OCI-LY1 (cell line): Measurements from ENCODE around the gene CUEDC1.

Source experiments
- H2AFZ ChIP-seq: fragments of 200-600 bp; sonication (generic), shearing (Covaris generic); 2 replicates; pipeline ENCODE4 v1.6.0; 2014; ENCODE audit warnings: antibody characterized with exemption, mild to moderate bottlenecking, low read length
- H3F3A ChIP-seq: fragments of 200-600 bp; sonication (generic), shearing (Covaris generic); 2 replicates; pipeline ENCODE4 v1.6.0; 2014; ENCODE audit warnings: mild to moderate bottlenecking, antibody characterized with exemption, low read length, moderate library complexity; ENCODE audit not compliant: insufficient read depth
- H3K27ac ChIP-seq: fragments of 200-600 bp; sonication (generic); 2 replicates; pipeline ENCODE4 v1.5.1; 2014; ENCODE audit warnings: low read length, mixed run types, mild to moderate bottlenecking, low read depth; ENCODE audit not compliant: poor library complexity, severe bottlenecking
- H3K27me3 ChIP-seq: fragments of 200-600 bp; sonication (generic); 2 replicates; pipeline ENCODE4 v1.6.0; 2014; ENCODE audit warnings: antibody characterized with exemption, mild to moderate bottlenecking, low read length, moderate library complexity; ENCODE audit not compliant: insufficient read depth
- H3K36me3 ChIP-seq: fragments of 200-600 bp; sonication (generic); 2 replicates; pipeline ENCODE4 v1.6.1; 2014; ENCODE audit warnings: mild to moderate bottlenecking, antibody characterized with exemption, low read length, moderate library complexity, mixed read lengths; ENCODE audit not compliant: insufficient read depth
- H3K4me1 ChIP-seq: fragments of 200-600 bp; sonication (generic); 2 replicates; pipeline ENCODE4 v1.5.1; 2014; ENCODE audit warnings: mild to moderate bottlenecking, low read length, moderate library complexity; ENCODE audit not compliant: insufficient read depth, severe bottlenecking
- H3K4me2 ChIP-seq: fragments of 200-600 bp; sonication (generic), shearing (Covaris generic); 2 replicates; pipeline ENCODE4 v1.6.1; 2014; ENCODE audit warnings: low read length
- H3K4me3 ChIP-seq: fragments of 200-600 bp; sonication (generic); 2 replicates; pipeline ENCODE4 v1.5.1; 2014; ENCODE audit warnings: low read length, low read depth, mild to moderate bottlenecking, mixed read lengths; ENCODE audit not compliant: poor library complexity, severe bottlenecking
- H3K79me2 ChIP-seq: fragments of 200-600 bp; shearing (Covaris generic); 2 replicates; pipeline ENCODE4 v1.6.1; 2016; ENCODE audit warnings: mixed run types, low read length, mixed read lengths; ENCODE audit not compliant: insufficient read depth
- H3K9ac ChIP-seq: fragments of 200-600 bp; sonication (generic), shearing (Covaris generic); 2 replicates; pipeline ENCODE4 v1.6.1; 2014; ENCODE audit warnings: mild to moderate bottlenecking, low read length, mixed read lengths
- H3K9me2 ChIP-seq: fragments of 200-600 bp; sonication (generic), shearing (Covaris generic); 2 replicates; pipeline ENCODE4 v1.6.1; 2014; ENCODE audit warnings: low read depth, mild to moderate bottlenecking, low read length, mixed read lengths
- H3K9me3 ChIP-seq: fragments of 200-600 bp; shearing (Covaris generic); 2 replicates; pipeline ENCODE4 v1.6.1; 2014; ENCODE audit warnings: low read length, mixed read lengths
- H4K20me1 ChIP-seq: fragments of 200-600 bp; sonication (generic), shearing (Covaris generic); 2 replicates; pipeline ENCODE4 v1.6.0; 2016; ENCODE audit warnings: mild to moderate bottlenecking, low read length; ENCODE audit not compliant: insufficient read depth
- EZH2 ChIP-seq: fragments of 200-600 bp; sonication (generic), shearing (Covaris generic); IDR thresholded peaks from 2 replicates; pipeline ENCODE4 v1.8.0; 2017; ENCODE audit warnings: borderline replicate concordance, mixed run types, mild to moderate bottlenecking, antibody characterized with exemption, low read length, moderate library complexity, mixed read lengths
- TF ChIP-seq, protein P1 (sequence below): fragments of 200-600 bp; sonication (generic), shearing (Covaris generic); IDR thresholded peaks from 2 replicates; pipeline ENCODE4 v1.5.1; 2017; ENCODE audit warnings: mild to moderate bottlenecking, antibody characterized with exemption, low read length, moderate library complexity, mixed read lengths

Gene CUEDC1

GRCh38 chr17:57940653-57941329 is 14.4 kb downstream of the CUEDC1 start:
- H3K36me3 ChIP-seq: no peaks in the 10 kb centered on the region
- H3K9me2 ChIP-seq: no peaks in the 10 kb centered on the region
- no peaks in the 10 kb centered on the region for H3K27me3 ChIP-seq
- no peaks in the 10 kb centered on the region for H3F3A ChIP-seq
- H3K27ac ChIP-seq: peak overlapping the region; percentile 35
- H3K9me3 ChIP-seq: no peaks in the 10 kb centered on the region
- no peak overlapping the region for H2AFZ ChIP-seq
- H3K4me3 ChIP-seq: no peak overlapping the region
- H3K79me2 ChIP-seq: no peaks in the 10 kb centered on the region
- TF ChIP-seq, protein P1, sequence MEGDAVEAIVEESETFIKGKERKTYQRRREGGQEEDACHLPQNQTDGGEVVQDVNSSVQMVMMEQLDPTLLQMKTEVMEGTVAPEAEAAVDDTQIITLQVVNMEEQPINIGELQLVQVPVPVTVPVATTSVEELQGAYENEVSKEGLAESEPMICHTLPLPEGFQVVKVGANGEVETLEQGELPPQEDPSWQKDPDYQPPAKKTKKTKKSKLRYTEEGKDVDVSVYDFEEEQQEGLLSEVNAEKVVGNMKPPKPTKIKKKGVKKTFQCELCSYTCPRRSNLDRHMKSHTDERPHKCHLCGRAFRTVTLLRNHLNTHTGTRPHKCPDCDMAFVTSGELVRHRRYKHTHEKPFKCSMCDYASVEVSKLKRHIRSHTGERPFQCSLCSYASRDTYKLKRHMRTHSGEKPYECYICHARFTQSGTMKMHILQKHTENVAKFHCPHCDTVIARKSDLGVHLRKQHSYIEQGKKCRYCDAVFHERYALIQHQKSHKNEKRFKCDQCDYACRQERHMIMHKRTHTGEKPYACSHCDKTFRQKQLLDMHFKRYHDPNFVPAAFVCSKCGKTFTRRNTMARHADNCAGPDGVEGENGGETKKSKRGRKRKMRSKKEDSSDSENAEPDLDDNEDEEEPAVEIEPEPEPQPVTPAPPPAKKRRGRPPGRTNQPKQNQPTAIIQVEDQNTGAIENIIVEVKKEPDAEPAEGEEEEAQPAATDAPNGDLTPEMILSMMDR: no peak
- no peak for TF ChIP-seq EZH2
- peaks cover 30% of the 10 kb centered on the region for H3K4me1 ChIP-seq
- no peaks in the 10 kb centered on the region for H4K20me1 ChIP-seq
- no peak overlapping the region for H3K9ac ChIP-seq
- no peak overlapping the region; the same call in 1 of the 2 replicates for H3K4me2 ChIP-seq

DNA sequence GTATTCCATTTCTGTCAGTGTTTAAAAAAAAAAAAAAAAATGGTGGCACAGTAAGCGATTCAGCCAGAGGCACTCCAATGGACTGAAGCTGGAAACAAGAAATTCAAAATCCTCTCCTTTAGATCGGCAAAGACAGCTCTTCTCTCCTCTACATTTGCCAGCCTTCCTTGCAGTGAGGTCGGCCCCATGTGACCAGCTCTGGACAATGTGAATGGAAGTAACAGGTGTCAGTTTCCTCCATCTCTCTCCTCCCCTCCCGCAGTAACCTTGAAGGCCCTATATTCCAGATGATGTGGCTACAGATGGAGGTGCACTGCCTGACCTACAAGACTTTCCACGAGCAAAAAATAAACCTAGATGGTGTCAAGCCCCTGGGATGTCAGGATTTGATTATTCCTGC is 15.0 kb downstream of the CUEDC1 start:
- no peaks in the 10 kb centered on the region for H3K79me2 ChIP-seq
- H3K4me2 ChIP-seq: no peak overlapping the region; the same call in 1 of the 2 replicates
- no peaks in the 10 kb centered on the region for H3K9me2 ChIP-seq
- no peaks in the 10 kb centered on the region for H4K20me1 ChIP-seq
- H3K4me3 ChIP-seq: no peak overlapping the region
- no peak overlapping the region for H2AFZ ChIP-seq
- no peak overlapping the region for H3K9ac ChIP-seq
- H3K27me3 ChIP-seq: no peaks in the 10 kb centered on the region
- no peaks in the 10 kb centered on the region for H3K9me3 ChIP-seq
- no peaks in the 10 kb centered on the region for H3F3A ChIP-seq
- H3K4me1 ChIP-seq: peaks cover 30% of the 10 kb centered on the region
- H3K27ac ChIP-seq: peak overlapping the region; percentile 35
- H3K36me3 ChIP-seq: no peaks in the 10 kb centered on the region
- TF ChIP-seq EZH2: no peak
- TF ChIP-seq, protein P1: no peak

GRCh38 chr17:57939797-57940196 is 15.4 kb downstream of the CUEDC1 start:
- Histone ChIP-seq H3K79me2 (no peaks in the 10 kb centered on the region), H3K9me2 (no peaks in the 10 kb centered on the region), H4K20me1 (no peaks in the 10 kb centered on the region), H3K9ac (no peak overlapping the region), H3K9me3 (no peaks in the 10 kb centered on the region), H3K4me2 (no peak overlapping the region; the same call in 1 of the 2 replicates), H3K4me3 (no peak overlapping the region), H3K27me3 (no peaks in the 10 kb centered on the region), H3K27ac (peak overlapping the region; percentile 35), H3F3A (no peaks in the 10 kb centered on the region), H2AFZ (no peak overlapping the region), H3K36me3 (no peaks in the 10 kb centered on the region), H3K4me1 (peaks cover 30% of the 10 kb centered on the region)
- TF ChIP-seq EZH2: no peak
- TF ChIP-seq, protein P1: no peak
